ENCODE data around the gene MIEF2.
"Not testable (repeated sequence)": the region's sequence is repeated elsewhere in the genome, so short reads cannot be mapped to it uniquely, and the experiment has no call there.

The MIEF2 gene

GRCh38 chr17:18281788-18282187, 21.3 kb downstream of the MIEF2 start:
- DNase-seq (ENCODE audit: low spot score), result no peak

- no peak for DNase-seq (ENCODE audit: low spot score)
These were observed 24.8 kb downstream of the MIEF2 start for GRCh38 chr17:18285296-18285695.

GRCh38 chr17:18291718-18292540, 31.5 kb downstream of the MIEF2 start:
- no peak for DNase-seq (ENCODE audit: low spot score)

- not testable (repeated sequence) for DNase-seq (ENCODE audit: low spot score)
These were observed 37.6 kb downstream of the MIEF2 start for GRCh38 chr17:18298061-18298460.

GRCh38 chr17:18300725-18301480, 40.4 kb downstream of the MIEF2 start:
- DNase-seq (ENCODE audit: low spot score), result no peak

DNA sequence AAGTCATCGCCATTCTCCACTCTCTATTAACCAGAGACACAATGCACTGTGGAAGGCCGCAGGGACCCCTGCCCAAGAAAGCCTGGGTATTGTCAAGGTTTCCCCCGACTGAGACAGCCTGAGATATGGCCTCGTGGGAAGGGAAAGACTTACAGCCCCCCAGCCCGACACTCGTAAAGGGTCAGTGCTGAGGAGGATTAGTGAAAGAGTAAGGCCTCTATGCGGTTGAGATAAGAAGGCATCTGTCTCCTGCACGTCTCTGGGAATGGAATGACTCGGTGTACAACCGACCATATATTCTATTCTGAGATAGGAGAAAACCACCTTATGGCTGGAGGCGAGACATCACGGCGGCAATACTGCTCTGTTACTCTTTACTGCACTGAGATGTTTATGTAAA, 42.7 kb downstream of the MIEF2 start:
- not testable (repeated sequence) for DNase-seq (ENCODE audit: low spot score)

- DNase-seq (ENCODE audit: low spot score), result no peak
These were observed 48.7 kb downstream of the MIEF2 start for GRCh38 chr17:18309202-18309601.

DNA sequence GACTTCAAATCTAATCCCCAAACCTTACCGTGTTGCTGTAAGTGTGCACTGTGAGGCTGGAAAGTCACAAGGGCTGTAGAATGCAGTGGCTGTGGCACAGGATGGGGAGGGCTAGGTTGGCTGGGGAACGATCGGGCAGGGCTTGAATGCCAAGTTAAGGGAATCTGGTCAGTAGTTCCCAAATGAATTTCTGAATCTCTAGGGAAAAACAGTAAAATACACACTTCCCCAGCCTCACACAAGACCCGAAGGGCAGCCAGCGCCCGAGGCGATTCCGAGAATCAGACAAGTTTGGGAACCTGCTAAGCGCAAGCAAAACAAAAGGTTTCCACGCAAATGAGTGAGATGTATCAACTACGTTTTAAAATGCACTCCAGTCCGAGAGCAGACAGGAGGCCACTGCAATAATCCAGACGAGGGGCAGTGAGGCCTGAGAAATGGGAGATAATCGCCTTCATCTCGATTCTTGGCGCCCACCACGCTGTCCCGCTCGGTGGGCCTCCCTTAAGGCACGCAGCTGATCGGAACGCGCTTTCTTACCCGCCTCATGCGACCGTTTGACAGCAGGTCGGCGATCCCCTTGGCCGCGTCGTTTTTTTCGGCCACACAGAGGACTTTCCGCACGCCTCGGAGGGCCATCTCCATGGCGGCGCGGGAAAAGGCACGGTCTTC, 53.7 kb downstream of the MIEF2 start:
- no peak for DNase-seq (ENCODE audit: low spot score)

DNA sequence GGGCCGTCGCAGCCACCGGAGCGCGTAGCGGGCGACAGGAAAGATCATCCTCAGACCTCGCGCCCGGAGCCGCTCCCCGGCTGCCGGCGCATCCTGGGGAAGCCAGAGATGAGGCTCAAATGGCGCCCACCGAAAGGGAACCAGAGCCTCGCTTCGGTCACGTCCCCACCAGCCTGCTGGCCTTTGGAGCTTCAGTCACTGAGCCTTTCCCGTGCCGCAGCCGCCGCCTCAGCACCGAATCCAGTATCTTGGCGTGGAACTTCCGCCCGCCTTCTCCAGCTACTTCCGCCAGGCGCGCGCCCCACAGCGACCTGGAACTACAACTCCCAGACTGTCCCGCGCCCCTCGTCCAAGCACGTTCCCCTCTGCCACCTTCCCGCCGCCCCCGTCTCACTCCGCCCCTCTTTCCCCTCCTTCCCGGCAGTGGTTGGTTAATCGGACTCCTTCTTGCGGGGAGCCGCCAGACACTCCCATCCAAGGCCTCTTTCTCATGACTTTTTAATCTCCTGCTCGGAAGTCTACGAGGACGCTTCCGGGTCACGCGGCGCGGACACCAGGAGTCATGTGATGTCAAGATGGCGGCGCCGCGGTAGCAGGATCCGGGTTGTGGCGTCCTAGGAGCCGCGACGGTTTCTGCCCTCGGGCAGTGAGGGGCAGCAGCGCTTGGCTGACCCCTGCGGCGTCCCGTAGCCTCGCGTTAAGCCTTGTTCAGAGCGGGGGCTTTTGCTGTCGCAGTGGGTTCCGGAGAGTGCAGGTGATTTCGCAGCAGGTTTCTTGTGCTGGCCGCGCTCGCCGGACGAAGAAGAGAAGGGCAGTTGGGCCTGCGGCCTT, 54.5 kb downstream of the MIEF2 start, which contains the start of the genes SMCR8 and TOP3A:
Gene SMCR8 (plus strand): TSS at position 563 of the 831 bp plus-strand sequence. CDS start 497 bp downstream, outside the sequence.
Gene TOP3A (minus strand): TSS at position 264 of the 831 bp plus-strand sequence. CDS start 216 bp downstream, at position 48.
- DNase-seq (ENCODE audit: low spot score), result peak; percentile 97

DNA sequence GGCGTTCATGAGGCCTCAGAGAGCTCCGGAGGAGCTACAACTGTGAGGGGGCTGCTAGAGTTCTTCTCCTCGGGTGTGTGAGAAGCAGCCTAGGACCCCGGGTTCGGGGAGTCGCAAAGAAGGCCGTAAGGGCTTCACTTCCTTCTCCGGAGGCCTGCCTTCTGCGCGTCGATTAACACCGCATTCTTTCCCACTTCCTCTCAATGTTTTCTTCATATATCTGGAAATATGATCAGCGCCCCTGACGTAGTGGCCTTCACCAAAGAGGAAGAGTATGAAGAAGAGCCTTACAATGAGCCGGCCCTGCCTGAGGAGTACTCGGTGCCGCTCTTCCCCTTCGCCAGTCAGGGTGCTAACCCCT, 55.1 kb downstream of the MIEF2 start:
- no peak for DNase-seq (ENCODE audit: low spot score)

GRCh38 chr17:18315961-18316360, 55.5 kb downstream of the MIEF2 start:
- DNase-seq (ENCODE audit: low spot score), result no peak

All from SK-N-DZ (cell line).